GM12865 (cell line): ENCODE measurements around the gene FOSB.
"Not testable (repeated sequence)": the region's sequence is repeated elsewhere in the genome, so short reads cannot be mapped to it uniquely, and the experiment has no call there.

Experiments used
- DNase-seq: peaks from one replicate; pipeline ENCODE4 v3.0.0; 2010; ENCODE audit warnings: low read depth
- H3K4me3 ChIP-seq: 2 replicates; pipeline ENCODE4 v1.5.1; 2011; ENCODE audit warnings: mild to moderate bottlenecking, low read depth, low read length, control low read depth
- TF ChIP-seq, protein P1 (sequence below): IDR thresholded peaks from 2 replicates; pipeline ENCODE4 v1.5.1; 2011; ENCODE audit warnings: low read length, control low read depth, low read depth, inconsistent platforms; ENCODE audit not compliant: insufficient read depth; ENCODE audit errors: missing control alignments

Gene FOSB

GRCh38 chr19:45421947-45422498 is 45.8 kb upstream of the FOSB start:
- DNase-seq, result no peak
- H3K4me3 ChIP-seq, result no peak overlapping the region
- TF ChIP-seq, protein P1, sequence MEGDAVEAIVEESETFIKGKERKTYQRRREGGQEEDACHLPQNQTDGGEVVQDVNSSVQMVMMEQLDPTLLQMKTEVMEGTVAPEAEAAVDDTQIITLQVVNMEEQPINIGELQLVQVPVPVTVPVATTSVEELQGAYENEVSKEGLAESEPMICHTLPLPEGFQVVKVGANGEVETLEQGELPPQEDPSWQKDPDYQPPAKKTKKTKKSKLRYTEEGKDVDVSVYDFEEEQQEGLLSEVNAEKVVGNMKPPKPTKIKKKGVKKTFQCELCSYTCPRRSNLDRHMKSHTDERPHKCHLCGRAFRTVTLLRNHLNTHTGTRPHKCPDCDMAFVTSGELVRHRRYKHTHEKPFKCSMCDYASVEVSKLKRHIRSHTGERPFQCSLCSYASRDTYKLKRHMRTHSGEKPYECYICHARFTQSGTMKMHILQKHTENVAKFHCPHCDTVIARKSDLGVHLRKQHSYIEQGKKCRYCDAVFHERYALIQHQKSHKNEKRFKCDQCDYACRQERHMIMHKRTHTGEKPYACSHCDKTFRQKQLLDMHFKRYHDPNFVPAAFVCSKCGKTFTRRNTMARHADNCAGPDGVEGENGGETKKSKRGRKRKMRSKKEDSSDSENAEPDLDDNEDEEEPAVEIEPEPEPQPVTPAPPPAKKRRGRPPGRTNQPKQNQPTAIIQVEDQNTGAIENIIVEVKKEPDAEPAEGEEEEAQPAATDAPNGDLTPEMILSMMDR, result no peak

DNA sequence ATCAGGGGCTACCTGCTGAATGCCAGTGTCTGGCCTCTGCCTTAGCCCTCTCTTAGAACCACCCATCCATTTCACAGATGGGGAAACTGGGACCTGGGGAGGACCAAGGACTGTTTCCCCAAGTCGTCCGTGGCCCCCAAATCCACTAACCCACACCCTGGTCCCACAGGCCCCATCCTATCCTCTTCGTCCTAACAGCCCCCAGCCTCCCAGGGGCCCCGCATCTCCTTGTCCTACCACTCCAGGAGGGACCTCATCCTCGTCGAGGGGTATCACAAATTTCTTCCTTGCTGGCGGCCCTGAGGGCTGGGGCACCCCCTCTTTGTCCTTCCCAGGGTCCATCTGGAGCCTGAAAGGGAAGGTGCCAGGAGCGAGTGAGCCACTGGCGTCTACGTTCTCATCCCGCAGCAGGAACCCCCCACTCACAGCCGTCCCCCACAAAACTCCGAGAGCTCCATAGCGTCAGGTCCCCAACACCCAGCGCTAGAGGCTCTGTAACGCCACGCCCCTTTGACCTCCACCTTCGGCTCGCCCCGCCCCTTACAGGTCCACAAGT is 44.7 kb upstream of the FOSB start:
- TF ChIP-seq, protein P1, result no peak
- peak overlapping the region; percentile 94 for H3K4me3 ChIP-seq
- DNase-seq, result no peak

DNA sequence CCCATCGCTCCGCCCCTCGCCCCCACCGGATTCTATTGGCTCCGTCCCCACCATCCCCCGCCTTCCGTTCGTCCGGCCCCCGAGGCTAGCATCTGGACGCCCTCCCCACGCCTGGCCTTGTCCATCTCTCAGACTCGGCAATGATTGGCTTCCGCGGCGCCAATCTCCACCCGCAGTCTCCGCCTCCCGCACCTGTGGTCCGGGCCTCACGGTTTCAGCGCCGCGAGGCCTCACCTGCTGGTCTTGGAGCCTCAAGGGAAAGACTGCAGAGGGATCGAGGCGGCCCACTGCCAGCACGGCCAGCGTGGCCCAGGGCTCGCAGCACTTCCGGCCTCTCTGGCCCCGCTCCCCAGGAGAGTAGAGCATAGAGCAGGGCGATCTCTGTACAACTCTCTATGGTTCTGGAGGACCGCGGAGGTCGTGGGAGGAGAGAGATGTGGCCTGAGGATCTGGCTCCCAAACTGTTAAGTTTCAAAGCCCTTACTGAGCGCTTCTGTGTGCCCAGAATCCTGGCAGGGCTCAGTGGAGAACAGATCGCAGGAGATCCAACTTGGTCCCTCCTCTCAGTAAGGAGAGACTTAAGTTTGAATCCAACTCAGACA is 44.1 kb upstream of the FOSB start, which contains the start of gene ERCC1:
Gene ERCC1 (minus strand): TSS at position 329 of the 602 bp plus-strand sequence. CDS start 543 bp downstream, outside the sequence.
- TF ChIP-seq, protein P1, result peak; percentile 2
- peak within 1 kb of the TSS; percentile 94 for H3K4me3 ChIP-seq
- peak; percentile 98 for DNase-seq

- TF ChIP-seq, protein P1, result no peak
- H3K4me3 ChIP-seq, result peak overlapping the region; percentile 94
- peak; percentile 80 for DNase-seq
Observed at GRCh38 chr19:45424191-45425058, 43.4 kb upstream of the FOSB start.

DNA sequence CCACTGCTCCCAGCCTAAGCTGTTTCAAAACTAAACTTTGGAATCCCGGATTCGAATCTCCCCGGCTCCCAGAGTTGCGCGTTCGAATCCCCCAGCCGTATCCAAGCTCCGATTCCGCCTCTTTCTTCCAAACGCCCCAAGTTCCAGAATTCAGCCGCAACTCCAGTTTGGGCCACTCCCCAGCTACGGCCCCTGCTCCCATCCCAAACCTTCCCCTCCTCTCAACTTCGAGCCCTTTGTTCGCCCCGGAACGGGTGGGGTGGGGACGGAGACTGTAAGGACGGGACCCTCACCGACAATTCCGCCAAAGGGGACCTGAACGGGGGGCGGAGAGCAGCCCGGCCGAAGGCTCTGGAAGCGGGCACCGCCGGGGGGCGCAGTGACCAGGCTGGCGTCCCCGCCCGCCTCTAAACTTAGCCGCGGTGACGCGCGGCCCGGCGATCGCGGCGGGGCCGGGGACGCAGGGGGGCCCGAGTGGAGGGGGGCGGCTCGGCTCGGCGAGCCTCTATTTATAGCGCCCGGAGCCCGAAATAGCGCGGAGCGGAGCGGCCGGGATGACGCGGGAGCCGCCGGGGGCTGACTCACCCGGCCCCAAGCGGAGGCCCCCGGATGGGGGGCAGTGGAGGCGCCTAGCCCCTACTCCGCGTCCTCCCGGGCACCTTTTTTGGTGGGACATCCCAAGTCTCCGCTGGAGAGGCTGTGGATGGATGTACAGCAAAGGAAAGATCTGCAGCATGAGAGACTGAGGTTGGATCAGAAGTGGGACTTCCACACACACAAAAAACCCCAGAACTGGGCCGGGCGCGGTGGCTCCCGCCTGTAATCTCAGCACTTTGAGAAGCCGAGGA is 39.2 kb upstream of the FOSB start:
- H3K4me3 ChIP-seq, result peak overlapping the region; percentile 45
- TF ChIP-seq, protein P1, result peak; percentile 40
- no peak for DNase-seq

DNA sequence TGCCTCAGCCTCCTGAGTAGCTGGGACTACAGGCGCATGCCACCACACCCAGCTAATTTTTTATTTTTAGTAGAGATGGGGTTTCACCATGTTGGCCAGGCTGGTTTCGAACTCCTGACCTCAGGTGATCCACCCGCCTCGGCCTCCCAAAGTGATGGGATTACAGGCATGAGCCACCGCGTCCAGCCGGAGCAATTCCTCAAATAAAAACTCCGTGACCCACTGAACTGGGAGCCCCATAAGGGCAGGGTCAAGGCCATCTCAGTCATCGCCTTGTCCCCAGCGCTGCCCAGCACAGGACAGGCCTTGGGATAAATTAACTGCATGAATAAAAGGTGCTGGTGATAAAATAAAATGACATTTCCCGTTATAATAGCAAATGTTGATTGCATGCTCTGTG is 37.9 kb upstream of the FOSB start:
- not testable (repeated sequence) for DNase-seq, H3K4me3 ChIP-seq

GRCh38 chr19:45431008-45431407 is 36.8 kb upstream of the FOSB start:
- H3K4me3 ChIP-seq, DNase-seq: not testable (repeated sequence)

GRCh38 chr19:45432543-45432942 is 35.3 kb upstream of the FOSB start:
- H3K4me3 ChIP-seq, DNase-seq: not testable (repeated sequence)
